Measurements from ENCODE around the gene TEX54. TPM values are rescaled to one million over a fixed set of nuclear protein-coding genes. Genes with fewer than 3 reads are reported as not detected.

TEX54 gene
- polyA plus RNA-seq, 2 of the 4 experiments (the other 2 are of a cell fraction), result not detected

GRCh38 chr11:62791501-62792201 is 41.0 kb downstream of the TEX54 start, which contains the start of gene TMEM223 (continued):
- no peak for TF ChIP-seq HEYL (CRISPR knock-in tag; IDR thresholded peaks at IDR 0.05)
- TF ChIP-seq HMGXB4 (CRISPR knock-in tag; IDR thresholded peaks at IDR 0.05; ENCODE audit: borderline replicate concordance), result no peak
- TF ChIP-seq RCOR1 (IDR thresholded peaks at IDR 0.05; ENCODE audit: low read depth, low read length), result no peak
- TF ChIP-seq BCL3 (IDR thresholded peaks at IDR 0.05), result peak; percentile 90
- TF ChIP-seq ZSCAN20 (CRISPR knock-in tag; IDR thresholded peaks at IDR 0.05), result no peak

GRCh38 chr11:62789576-62789975 is 43.1 kb downstream of the TEX54 start:
- TF ChIP-seq SREBF2 (IDR thresholded peaks at IDR 0.05) (no peak), CHD2 (IDR thresholded peaks at IDR 0.05; ENCODE audit: low read length, partially characterized antibody) (no peak), NR3C1 (IDR thresholded peaks at IDR 0.05) (no peak), KDM1A (IDR thresholded peaks at IDR 0.05; ENCODE audit: low read depth) (no peak), PHF8 (IDR thresholded peaks at IDR 0.05; ENCODE audit: borderline replicate concordance, low read depth) (no peak), HOXA7 (CRISPR knock-in tag; IDR thresholded peaks at IDR 0.05) (no peak), FOXS1 (CRISPR knock-in tag; IDR thresholded peaks at IDR 0.05) (no peak), HOXB13 (CRISPR knock-in tag; IDR thresholded peaks at IDR 0.05; ENCODE audit: low read depth) (no peak), BCL3 (IDR thresholded peaks at IDR 0.05) (no peak), RCOR1 (IDR thresholded peaks at IDR 0.05; ENCODE audit: low read depth, low read length) (no peak), CBX8 (IDR thresholded peaks at IDR 0.05) (no peak)
- no peaks in the 10 kb centered on the region for H3K9me3 ChIP-seq
- ChIA-PET CTCF (interaction anchor here (0.6 to 8.3 kb wide), 9 partner anchors 12 to 561 kb away, joined by 3 to 211 read pairs (median 3); partner anchors contain the start of gene TAF6L), POLR2A (interaction anchor here (1.4 to 3.7 kb wide), 2 partner anchors 17 to 51 kb away, joined by 4 to 20 read pairs; no protein-coding TSS in a partner anchor)
- DNase-seq (ENCODE audit: low read depth in 1 of 2, low spot score in 1 of 2), result no peak
- H3K4me3 ChIP-seq, result no peak overlapping the region
- WGBS (ENCODE audit: missing lambda C conversion rate), result 87% methylated on average over 3 of the region's 3 CpGs
- H3K4me2 ChIP-seq, result peak overlapping the region; percentile 60; the same call in 2 of the 3 replicates
- FAIRE-seq, result no peak
- H3K27ac ChIP-seq, result no peak overlapping the region
- no peak for ATAC-seq
- H3K4me1 ChIP-seq, result peaks cover 37% of the 10 kb centered on the region

- ChIA-PET POLR2A (interaction anchor here (1.4 to 3.6 kb wide), 3 partner anchors 17 to 197 kb away, joined by 4 to 59 read pairs (median 8); partner anchors contain the start of genes TUT1 and WDR74), CTCF (interaction anchor here (0.6 to 8.3 kb wide), 10 partner anchors 13 to 394 kb away, joined by 3 to 211 read pairs (median 3); partner anchors contain the start of genes C11orf98, CSKMT and TAF6L)
- no peak for ATAC-seq
- Histone ChIP-seq H3K4me2 (peak overlapping the region; percentile 60), H3K9me3 (no peaks in the 10 kb centered on the region), H3K27ac (no peak overlapping the region), H3K4me1 (peaks cover 37% of the 10 kb centered on the region), H3K4me3 (no peak overlapping the region)
- TF ChIP-seq GATA3 (IDR thresholded peaks at IDR 0.05; ENCODE audit: borderline replicate concordance), result 0 out of 2 replicates have a peak, but pooled peaks have one; percentile 7
- TF ChIP-seq CHD4 (IDR thresholded peaks at IDR 0.05; ENCODE audit: borderline replicate concordance), result no peak
- 77% methylated on average over 5 of the region's 5 CpGs for WGBS (ENCODE audit: missing lambda C conversion rate)
- FAIRE-seq, result no peak
- peak in 1 of 2 experiments; percentile 27 for DNase-seq (ENCODE audit: low read depth in 1 of 2, low spot score in 1 of 2)
These were observed 43.6 kb downstream of the TEX54 start for GRCh38 chr11:62788991-62789390.
